Measurements from ENCODE around the gene MYO7B. TPM values are rescaled to one million over a fixed set of nuclear protein-coding genes. Genes with fewer than 3 reads are reported as not detected.
A peak's percentile ranks its signal among the peaks of the same experiment; 100 is the strongest.
"Not testable (repeated sequence)": the region's sequence is repeated elsewhere in the genome, so short reads cannot be mapped to it uniquely, and the experiment has no call there.

The MYO7B gene
- total RNA-seq, 4 donors from 2014 or later = 2.3 to 13.0 (median 4.8) TPM

- no peak for TF ChIP-seq CTCF (IDR thresholded peaks at IDR 0.05)
- TF ChIP-seq POLR2A (IDR thresholded peaks at IDR 0.05) = no peak
- WGBS, 2 donors = 75 to 79% methylated on average over 6 of the region's 6 CpGs
- intact Hi-C loops (cut with DNase I; ENCODE audit: low total_unique reads) = no loop called here
- DNase-seq (ENCODE audit: low spot score in 2 of 2) = peak in 1 of 2 donors; percentile 61
- no peak overlapping the region for H3K4me3 ChIP-seq (ENCODE audit: low read depth, poor library complexity, severe bottlenecking)
Observed at GRCh38 chr2:127569666-127570065, 34.2 kb downstream of the MYO7B start.

GRCh38 chr2:127570282-127571250 lies 35.1 kb downstream of the MYO7B start:
- intact Hi-C loops (cut with DNase I; ENCODE audit: low total_unique reads) = no loop called here
- no peak overlapping the region for H3K4me3 ChIP-seq (ENCODE audit: low read depth, poor library complexity, severe bottlenecking)
- peak in 1 of 2 donors; percentile 82 for DNase-seq (ENCODE audit: low spot score in 2 of 2)
- TF ChIP-seq CTCF (IDR thresholded peaks at IDR 0.05) (no peak), POLR2A (IDR thresholded peaks at IDR 0.05) (no peak)
- WGBS, 2 donors = 36 to 55% methylated on average over 18 of the region's 18 CpGs

DNA sequence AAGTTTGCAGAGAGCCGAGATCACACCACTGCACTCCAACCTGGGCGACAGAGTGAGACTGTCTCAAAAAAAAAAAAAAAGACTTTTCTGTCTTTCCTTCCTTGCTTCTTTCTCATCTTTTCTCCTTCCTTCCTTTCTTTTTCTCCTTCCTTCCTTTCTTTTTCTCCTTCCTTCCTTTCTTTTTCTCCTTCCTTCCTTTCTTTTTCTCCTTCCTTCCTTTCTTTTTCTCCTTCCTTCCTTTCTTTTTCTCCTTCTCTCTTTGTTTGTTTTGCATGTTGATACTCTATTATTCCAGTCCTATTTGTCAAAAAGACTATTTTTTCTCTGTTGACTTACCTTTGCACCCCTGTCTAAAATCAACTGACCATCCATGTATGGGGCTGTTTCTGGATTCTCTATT lies 36.9 kb downstream of the MYO7B start:
- 100% methylated on average over 2 of the region's 2 CpGs for WGBS, 2 donors
- H3K4me3 ChIP-seq (ENCODE audit: low read depth, poor library complexity, severe bottlenecking); intact Hi-C loops (cut with DNase I; ENCODE audit: low total_unique reads); DNase-seq (ENCODE audit: low spot score in 2 of 2): not testable (repeated sequence)

DNA sequence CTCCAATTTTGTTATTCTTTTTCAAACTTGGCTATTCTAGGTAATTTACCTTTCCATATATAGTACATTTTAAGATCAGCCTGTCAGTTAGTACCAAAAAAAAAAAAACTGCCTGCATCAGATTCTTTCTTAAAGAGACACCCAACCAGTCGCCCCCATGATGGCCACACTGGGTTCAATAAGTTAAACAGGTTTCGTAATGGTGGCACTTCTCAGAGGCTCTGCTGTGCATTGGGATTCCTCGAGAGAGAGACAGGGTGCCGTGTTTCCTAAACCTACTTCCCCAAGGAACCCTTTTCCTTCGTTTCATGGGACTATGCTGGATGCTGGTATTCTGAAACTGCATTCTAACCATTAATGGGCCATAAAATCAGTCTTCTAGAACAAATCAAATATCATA lies 37.4 kb downstream of the MYO7B start:
- DNase-seq (ENCODE audit: low spot score in 2 of 2) = peak in 1 of 2 donors; percentile 50
- no peak overlapping the region for H3K4me3 ChIP-seq (ENCODE audit: low read depth, poor library complexity, severe bottlenecking)
- TF ChIP-seq POLR2A (IDR thresholded peaks at IDR 0.05) (no peak), CTCF (IDR thresholded peaks at IDR 0.05) (no peak)
- intact Hi-C loops (cut with DNase I; ENCODE audit: low total_unique reads) = no loop called here
- 89 to 91% methylated on average over 5 of the region's 5 CpGs for WGBS, 2 donors

GRCh38 chr2:127573298-127573697 lies 37.8 kb downstream of the MYO7B start:
- 87 to 90% methylated on average over 6 of the region's 6 CpGs for WGBS, 2 donors
- H3K4me3 ChIP-seq (ENCODE audit: low read depth, poor library complexity, severe bottlenecking) = no peak overlapping the region
- intact Hi-C loops (cut with DNase I; ENCODE audit: low total_unique reads) = no loop called here
- no peak for TF ChIP-seq POLR2A (IDR thresholded peaks at IDR 0.05)
- TF ChIP-seq CTCF (IDR thresholded peaks at IDR 0.05) = no peak
- DNase-seq (ENCODE audit: low spot score in 2 of 2) = peak in 1 of 2 donors; percentile 62

GRCh38 chr2:127573771-127574170 lies 38.3 kb downstream of the MYO7B start:
- no peak overlapping the region for H3K4me3 ChIP-seq (ENCODE audit: low read depth, poor library complexity, severe bottlenecking)
- intact Hi-C loops (cut with DNase I; ENCODE audit: low total_unique reads) = no loop called here
- peak in 1 of 2 donors; percentile 81 for DNase-seq (ENCODE audit: low spot score in 2 of 2)
- TF ChIP-seq POLR2A (IDR thresholded peaks at IDR 0.05) = no peak
- no peak for TF ChIP-seq CTCF (IDR thresholded peaks at IDR 0.05)
- 94% methylated on average over 17 of the region's 17 CpGs for WGBS, 2 donors

Data from lower leg skin (tissue), 4 donors.